Measurements from ENCODE around the gene MICAL3.
"Not testable (repeated sequence)": the region's sequence is repeated elsewhere in the genome, so short reads cannot be mapped to it uniquely, and the experiment has no call there.

Gene MICAL3

DNA sequence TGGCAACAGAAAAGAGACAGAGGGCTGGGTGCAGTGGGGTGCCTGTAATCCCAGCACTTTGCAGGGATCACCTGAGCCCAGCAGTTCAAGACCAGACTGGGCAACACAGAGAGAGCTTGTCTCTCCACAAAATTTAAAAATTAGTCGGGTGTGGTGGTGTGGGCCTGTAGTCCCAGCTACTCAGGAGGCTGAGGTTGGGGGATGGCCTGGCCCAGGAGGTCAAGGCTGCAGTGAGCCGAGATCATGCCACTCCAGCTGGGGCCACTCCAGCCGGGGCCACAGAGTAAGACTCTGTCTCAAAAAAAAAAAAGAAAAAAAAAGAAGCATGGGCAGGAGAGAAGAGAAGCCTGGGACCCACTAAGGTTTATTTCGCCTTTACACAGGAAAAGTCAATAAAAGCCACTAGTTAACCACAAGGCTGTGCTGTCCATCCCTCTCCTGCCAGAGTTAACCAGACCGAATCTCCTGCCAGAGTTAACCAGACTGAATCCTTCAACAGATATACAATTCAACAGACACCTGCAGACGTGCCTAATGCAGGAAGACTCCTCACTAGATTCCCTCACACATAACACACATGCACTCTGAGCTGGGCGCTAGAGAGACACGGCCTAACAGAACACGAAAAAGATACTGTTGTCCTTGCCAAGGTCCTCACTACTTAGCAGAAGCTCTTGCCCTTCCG is 29.8 kb downstream of the MICAL3 start:
- no peak for DNase-seq

DNA sequence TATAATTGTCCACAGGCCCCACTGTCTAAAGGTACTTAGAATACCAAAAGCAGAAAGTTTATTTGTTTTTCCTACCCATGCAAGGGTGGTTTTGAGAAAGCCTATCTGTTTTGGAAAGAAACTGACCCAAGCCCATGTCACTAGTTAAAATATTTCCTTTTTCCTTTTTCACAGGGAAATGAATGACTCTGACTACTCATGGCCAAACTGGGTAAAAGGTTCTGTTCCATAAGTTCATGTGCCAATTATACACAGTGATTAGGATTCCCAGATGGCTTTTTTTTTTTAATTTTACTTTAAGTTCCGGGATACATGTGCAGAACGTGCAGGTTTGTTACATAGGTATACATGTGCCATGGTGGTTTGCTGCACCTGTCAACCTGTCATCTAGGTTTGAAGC is 31.4 kb downstream of the MICAL3 start:
- not testable (repeated sequence) for DNase-seq

DNA sequence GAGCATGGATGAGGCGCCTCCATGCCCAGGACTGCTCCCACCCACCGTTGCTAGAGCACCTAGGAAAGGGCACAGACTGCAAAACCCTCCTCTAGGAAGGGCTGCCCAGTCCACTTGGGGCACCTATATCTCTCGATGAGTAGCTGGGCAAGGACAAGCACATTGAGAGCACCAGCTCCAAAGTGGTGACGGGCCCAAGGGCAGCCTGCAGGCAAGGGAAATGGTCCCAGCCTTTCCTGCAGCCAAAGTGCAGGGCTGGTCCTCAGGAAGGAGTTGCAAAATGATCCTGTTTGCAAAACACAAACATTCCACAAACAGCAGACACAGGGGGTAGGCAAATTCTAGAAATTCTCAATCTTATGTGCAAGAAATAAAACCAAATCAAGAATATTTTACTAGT is 32.4 kb downstream of the MICAL3 start:
- DNase-seq, result not testable (repeated sequence)

DNA sequence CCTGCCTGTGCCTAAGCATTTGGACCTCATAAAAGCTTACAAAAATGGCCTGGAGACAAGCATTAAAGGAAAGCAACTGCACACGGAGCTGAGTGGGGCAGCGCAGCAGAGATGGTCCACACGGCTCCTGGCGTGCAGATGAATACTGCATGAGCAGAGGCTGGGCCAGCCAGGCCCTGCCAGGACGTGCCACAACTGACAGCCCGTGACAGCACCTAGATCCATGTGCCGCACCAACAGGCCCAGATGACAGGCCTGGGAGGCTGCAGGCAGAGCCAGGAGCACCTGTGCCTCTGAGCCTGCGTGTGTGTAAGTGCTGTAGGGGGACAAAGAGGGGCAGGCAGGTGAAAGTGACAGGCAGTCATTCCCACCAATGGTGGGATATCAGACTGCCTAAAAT is 33.4 kb downstream of the MICAL3 start:
- no peak for DNase-seq

DNA sequence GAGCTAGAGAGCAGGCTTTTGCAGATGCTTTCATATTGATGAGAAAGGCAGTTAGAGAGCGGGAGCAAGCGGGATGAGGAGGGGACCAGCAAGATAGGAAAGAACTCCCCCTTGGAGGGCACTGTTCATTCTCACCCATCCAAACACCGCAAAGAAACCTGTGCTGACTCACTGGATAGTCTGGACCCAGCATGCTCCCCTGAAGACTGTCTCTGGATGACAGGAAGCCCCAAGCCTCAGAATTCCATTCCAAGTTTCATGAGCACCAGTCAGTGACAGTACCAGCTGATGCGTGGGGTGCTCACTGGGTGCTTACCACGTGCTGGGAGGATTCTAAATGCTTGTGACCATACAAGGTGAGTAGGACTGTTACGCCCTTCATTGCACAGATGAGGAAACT is 34.2 kb downstream of the MICAL3 start:
- DNase-seq, result peak; percentile 5

DNA sequence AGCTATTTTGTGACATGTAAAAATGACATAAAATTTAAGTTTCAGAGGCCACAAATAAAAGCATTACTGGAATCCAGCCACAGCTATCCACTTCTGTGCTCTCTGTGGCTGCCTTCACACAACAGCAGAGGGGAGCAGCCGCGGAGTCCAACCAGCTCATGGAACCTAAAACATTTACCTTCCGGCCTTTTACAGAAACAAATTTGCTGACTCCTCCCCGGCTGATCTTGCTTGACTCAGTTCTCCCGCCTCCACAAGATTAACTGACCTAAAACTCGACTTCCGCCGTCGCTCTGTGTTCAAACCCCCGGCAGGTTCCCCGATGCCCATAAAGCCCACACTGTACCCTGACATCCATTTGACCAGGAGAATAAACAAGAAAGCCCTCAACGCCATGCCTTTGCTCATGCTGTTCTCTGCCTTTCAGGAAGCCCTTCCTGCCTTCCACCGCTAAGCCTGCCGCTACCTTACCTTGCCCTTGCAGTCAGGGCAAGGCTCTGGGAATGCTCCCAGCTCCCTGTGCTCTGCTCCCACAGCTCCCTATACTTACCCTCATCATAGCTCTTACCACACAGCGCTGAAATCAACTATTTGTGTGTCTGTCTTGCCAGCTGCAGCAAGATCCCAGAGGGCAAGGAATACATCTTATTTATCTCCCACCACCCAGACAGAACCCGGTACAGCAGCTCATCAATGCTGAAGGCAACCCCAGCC is 35.4 kb downstream of the MICAL3 start:
- DNase-seq, result no peak

DNA sequence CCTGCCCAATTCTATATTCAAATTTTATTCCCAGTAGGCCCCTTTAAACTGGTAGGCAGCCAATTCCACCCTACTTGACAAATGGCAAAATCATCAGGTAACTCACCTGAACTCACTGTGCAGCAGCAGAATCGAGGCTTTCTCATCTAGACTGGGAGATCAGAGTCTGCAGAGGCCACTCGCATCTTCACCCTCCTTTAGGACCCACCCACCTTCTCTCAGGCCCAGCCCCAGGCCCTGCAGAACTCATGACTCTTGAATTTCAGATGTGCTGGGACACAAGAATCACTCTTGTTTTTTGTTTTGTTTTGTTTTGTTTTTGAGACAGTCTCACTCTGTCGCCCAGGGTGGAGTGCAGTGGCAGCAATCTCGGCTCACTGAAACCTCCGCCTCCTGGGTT is 38.8 kb downstream of the MICAL3 start:
- no peak for DNase-seq

DNA sequence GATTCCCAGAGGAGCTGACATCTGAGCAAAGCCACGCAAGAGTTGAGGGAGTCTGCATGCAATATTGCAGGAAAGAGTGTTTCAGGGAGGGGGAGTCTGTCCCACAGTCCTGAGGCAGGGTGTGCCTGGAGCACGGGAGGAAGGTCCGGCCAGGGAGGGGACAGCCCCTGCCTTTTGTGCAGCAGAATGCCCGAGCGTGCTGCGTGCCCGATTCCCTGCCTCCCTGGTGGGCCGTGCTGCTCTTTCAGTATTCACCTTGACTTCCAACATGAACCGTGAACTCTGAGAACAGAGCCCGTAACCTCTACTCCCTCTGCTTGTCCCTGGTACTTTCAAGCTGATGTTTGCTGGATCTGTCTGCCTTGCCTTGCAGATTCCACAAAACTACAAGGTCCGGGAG is 39.3 kb downstream of the MICAL3 start:
- DNase-seq, result not testable (repeated sequence)

DNA sequence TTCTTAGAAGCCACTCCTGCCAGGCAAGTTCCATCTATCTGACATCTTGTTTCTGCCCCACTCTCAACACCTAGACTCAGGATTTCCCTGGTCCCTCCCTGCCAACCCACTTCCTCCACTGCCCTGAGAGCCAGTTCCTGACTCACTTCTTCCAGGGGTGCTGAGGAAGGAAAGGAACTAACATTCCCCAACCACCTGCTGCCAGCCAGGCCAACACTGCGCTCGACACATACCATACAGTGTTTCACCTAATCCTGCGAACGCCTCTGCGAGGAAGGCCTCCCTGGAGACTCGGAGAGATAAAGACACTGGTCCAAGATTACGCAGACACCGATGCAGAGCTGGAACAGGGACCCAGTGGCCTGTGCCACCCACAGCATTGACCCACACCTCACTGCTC is 40.2 kb downstream of the MICAL3 start:
- no peak for DNase-seq

DNA sequence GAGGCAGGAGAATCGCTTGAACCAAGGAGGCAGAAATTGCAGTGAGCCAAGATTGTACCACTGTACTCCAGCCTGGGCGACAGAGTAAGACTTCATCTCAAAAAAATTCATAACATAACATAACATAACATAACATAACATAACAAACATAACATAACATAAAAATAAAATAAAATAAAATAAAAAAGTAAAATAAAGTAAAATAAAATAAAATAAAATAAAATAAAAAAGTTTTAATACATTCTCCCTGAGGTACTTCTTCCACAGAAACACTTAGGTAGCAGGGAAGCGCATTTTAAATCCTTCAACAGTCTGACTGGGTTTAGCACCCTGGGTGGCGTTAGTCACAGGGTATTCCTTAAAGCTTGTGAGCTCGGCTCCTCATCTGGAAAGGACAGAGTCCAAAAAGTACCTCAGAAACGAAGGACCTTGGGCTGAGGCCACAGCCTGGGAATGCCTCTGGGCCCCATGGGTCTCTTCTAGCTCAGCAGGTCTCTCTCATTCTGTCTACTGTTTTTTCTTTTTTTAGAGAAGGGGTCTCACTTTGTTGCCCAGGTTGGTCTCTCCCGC is 41.7 kb downstream of the MICAL3 start:
- no peak for DNase-seq

DNA sequence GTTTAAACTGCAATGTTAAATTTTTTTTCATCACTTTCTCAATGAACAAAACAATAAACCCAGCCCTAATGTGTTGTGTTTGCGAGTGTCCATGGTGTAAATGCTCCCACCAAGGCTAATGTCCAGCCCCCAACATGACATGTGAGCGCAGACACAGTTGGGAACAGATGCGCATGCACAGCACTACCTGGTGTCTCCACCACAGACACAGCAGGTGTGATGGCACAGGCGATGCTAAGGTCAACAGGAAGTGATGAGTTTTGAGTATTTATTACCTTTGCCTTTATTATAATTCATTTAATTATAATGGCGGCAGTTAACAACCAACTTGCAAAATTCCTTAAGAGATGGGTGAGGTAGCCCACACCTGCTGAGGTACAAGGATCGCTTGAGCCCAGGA is 42.9 kb downstream of the MICAL3 start:
- DNase-seq, result no peak

DNA sequence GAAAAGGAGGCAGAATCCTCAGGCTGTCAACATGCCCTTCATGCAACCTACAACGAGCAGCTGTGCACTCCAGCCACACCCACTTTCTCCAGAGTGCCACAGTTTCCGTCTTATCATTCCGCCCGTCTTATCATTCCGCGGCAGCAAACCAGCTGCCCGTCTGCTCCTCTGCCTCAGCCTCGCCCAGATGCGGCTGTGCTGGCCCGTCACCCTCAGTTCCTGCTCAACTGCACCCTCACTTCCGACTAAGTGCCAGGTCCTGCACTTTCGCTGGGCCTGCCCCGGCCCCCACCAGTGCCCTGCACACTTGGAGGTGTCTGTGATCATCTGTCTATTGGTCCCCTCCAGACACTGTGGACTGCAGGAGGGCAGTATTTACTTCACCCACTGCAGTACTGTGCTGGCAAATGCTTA is 43.7 kb downstream of the MICAL3 start:
- peak; percentile 39 for DNase-seq

DNA sequence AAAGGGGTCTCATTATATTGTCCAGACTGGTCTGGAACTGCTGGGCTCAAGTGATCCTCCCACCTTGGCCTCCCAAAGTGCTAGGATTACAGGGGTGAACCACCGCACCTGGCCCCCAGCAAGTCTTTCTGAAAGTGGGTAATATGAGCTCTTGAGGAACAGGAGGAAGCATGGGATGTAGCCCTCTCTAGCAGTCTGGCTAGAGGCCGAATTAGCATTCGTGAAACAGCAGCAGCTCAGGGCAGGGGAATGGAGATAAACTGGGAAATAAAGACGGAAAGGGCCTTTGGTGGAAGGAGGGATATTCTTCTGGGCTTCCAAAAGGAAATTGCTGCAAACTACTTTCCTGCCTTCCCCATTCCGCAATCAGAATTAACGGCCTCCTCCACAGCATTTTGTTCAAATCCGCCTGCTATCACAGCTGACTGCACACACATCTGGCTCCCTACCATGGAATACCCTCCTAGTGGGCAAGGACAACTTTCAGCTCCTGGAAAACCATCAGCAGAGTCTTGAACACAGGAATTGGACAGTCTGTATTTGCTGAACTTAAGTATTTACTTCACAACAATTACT is 44.3 kb downstream of the MICAL3 start:
- no peak for DNase-seq

DNA sequence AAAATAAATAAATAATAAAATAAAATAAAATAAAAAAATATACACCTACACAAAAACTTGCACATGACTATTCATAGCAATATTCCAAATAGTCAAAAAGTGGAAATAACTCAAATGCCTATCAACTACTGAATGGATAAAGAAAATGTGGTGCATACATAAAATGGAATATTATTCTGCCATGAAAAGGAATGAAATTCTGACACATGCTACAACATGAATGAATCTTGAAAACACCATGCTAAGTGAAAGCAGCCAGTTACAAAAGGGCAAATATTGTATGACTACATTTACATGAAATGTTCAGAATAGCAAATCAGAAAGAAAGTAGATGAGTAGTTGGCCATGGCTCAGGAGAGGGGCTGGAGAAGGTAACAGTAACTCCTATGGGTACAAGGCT is 46.3 kb downstream of the MICAL3 start:
- no peak for DNase-seq

DNA sequence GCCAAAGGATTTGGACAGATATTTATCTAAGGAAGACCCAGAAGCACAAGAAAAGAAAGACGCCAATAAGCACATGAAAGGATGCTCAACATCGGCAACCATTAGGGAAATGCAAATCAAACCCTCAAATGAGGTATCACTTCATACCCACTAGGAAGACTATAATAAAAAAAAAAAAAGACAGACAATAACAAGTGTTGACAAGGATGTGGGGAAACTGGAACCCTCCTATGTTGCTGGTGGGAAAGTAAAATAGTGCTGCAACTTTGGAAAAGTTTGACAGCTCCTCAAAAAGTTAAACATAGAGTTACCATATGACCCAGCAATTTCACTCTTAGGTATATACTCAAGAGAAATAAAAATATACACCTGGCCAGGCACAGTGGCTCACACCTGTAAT is 47.0 kb downstream of the MICAL3 start:
- no peak for DNase-seq

DNA sequence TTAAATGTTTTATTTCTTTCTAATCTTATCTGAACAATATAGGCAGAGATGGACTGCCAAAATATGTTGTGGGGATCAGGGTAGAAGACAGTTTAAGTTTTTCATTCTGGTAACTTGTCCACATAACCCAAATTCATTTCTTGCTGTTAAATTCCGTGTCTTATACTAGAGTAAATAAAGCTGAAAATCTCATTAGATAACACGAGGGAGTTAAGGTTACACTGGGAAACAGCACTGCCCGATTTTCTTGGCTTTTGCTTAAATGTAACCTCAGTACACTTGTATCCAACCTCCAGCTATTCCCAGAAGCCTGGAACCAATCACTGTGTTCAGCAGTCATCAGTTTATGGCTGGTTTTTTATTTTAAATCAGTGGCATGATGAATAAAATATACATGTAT is 48.2 kb downstream of the MICAL3 start:
- no peak for DNase-seq

DNA sequence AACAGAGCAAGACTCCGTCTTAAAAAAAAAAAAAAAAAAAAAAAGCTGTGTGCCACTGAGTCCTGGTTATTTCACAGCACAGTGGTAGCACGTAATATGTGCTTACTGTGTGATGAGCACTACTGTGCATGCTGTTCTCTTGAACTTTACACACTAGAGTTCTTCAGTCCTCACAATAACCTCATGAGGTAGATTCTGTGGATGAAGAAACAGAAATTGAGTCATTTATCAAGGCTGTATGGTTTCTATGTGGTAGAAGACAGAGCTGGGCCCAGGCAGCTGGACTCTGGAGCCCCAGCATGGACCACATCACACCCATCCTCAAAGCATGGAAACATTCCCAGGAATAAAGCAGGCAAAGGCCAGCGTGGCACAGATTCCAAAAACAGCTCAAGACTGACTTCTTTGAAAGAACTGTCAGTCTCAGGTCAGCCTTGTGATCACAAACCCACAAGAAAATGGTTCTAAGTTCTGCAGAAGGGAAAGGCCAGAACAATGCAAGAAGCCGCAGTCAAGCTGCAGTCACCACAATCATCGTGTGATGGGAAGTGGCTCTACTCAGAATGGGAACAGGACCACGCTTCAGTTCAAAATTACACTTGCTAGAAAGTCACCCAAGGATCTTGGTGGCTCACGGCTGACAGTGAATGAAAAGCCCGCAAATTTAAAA is 49.5 kb downstream of the MICAL3 start:
- DNase-seq, result peak; percentile 27

DNA sequence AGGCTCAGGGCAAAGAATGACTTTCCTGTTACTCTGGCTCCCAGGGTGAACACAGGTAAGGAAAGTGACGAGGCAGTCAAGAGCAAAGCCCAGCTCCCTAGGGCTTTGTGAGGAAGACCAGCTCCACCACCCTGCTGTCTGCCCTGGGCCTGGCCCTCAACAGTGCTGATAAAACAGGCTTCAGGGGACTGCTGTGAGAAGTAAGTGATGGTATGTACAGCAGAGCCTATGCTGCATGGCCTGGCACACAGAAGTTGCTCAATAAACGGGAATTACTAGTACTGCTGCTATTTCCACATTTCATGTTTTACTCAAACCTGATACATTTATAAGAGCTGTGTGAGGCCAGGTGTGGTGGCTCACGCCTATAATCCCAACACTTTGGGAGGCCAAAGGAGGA is 50.3 kb downstream of the MICAL3 start:
- DNase-seq, result no peak

DNA sequence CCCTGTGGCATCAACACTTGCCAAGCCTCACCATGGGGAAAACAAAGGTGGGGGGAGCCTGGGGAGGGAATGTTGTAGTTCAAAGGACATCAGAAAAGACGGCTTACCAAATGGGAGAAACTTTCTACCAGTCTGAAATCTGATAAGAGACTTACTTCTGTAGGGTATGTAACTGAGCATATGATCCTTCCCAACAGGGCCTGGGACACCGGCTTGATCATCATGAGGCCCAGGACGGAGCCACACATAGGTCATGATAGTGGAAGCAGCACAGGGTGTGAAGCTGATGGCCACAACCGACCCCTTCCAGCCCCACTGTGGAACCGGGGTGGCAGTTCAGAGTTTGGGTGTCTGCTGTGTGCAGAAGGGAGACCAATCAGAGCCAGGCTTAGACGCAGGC is 51.1 kb downstream of the MICAL3 start:
- no peak for DNase-seq

DNA sequence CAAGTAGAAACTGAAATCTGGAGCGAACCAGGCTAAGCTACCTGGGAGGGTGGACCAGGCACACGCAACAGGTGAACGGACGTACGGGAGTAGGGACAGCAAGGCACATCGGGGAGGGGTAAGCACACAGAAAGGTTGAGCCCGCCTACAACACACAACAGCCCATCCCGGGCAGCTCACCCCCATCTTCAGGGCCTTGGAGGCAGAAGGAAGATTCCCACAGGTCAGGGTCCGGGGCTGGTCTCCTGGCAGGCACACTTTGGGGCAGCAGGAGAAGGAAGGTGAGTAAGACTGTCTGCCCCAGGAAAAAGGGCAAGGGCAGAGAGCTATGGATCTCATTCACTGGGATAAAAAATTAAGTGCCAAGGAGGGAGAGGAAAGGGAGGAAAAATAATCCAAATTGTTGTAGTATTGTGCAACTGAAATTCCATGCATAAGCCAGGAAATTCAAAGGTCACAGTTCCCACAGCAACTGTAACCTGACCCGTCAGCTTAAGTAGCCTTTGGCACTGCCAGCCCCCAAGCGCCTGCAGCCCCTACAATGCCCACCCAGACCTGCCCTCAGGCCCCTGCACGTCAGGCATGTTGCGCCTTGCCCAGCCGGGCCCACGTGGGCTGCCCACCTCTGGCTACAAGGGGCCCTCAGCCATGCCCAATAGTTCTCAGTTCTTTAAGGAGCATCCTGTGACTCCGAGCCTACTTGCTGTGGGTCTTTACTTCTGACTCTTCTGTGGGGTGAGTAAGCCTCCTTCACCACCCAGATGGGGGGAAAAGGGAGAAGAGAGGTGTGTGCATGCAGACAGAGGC is 51.8 kb downstream of the MICAL3 start:
- peak; percentile 44 for DNase-seq

DNA sequence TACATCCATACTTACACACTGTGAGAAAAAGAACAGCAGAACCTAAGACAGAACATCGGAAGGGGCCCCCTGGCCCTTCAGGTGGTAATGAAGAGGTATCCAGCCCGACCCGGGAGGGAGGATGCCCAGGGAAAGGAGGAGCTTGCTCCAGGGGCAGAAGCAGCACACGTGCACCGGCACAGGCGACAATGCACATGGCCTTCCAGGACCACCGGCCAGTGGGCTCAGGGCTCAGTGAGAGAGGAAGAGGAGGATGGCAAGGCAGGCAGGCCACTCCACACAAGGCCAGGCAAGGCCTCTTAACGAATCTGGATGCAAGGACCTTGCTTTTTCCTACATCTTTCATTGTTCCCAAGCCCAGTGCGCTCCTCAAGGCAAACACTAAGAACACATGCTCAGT is 52.6 kb downstream of the MICAL3 start:
- no peak for DNase-seq

DNA sequence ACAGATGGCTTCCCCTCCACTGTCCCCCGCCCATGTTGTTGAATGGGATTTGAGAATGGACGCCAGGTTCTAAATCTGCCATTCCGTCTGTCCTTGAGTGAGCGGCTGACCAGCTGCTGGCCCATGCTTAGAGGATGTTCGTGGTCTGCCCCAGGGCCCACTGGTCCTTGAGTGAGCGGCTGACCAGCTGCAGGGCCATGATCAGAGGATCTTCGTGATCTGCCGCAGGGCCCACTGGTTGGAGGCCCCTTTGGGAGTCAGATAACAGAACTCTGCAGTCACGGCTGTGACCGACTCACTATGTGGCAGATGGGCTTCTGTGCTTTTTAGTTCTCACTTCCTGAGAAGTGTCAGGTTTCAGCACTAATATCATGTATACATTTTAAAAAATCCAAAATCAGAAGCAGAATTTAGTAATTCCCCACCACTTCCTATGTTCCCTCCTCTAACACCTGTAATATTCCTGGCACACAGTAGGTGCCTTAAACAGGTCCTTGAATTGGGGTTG is 54.1 kb downstream of the MICAL3 start:
- peak; percentile 43 for DNase-seq
